ENCODE measurements around the gene C19orf44.

C19orf44 gene

GRCh38 chr19:16561382-16561781 is 65.2 kb downstream of the C19orf44 start:
- peaks cover 54% of the 10 kb centered on the region for H3K36me3 Mint-ChIP-seq

GRCh38 chr19:16562608-16563025 is 66.4 kb downstream of the C19orf44 start:
- H3K27ac Mint-ChIP-seq, result no peak overlapping the region
- peaks cover 57% of the 10 kb centered on the region for H3K36me3 Mint-ChIP-seq
- no peaks in the 10 kb centered on the region for H3K27me3 Mint-ChIP-seq
- H3K9me3 Mint-ChIP-seq, result no peaks in the 10 kb centered on the region
- peaks cover 9% of the 10 kb centered on the region for H3K4me1 Mint-ChIP-seq
- ATAC-seq, result no peak
- H3K4me3 Mint-ChIP-seq, result no peak overlapping the region

More at GRCh38 chr19:16561382-16561781, 65.2 kb downstream of the C19orf44 start:
- no peaks in the 10 kb centered on the region for H3K9me3 Mint-ChIP-seq
- H3K4me1 Mint-ChIP-seq, result peaks cover 4% of the 10 kb centered on the region
- ATAC-seq, result no peak
- no peaks in the 10 kb centered on the region for H3K27me3 Mint-ChIP-seq
- no peak overlapping the region for H3K27ac Mint-ChIP-seq
- no peak overlapping the region for H3K4me3 Mint-ChIP-seq

GRCh38 chr19:16564842-16565241 is 68.6 kb downstream of the C19orf44 start:
- Mint-ChIP-seq H3K27ac (no peak overlapping the region), H3K9me3 (no peaks in the 10 kb centered on the region), H3K4me1 (peaks cover 21% of the 10 kb centered on the region), H3K36me3 (peaks cover 57% of the 10 kb centered on the region), H3K27me3 (no peaks in the 10 kb centered on the region), H3K4me3 (no peak overlapping the region)
- ATAC-seq, result no peak

GRCh38 chr19:16566161-16566560 is 70.0 kb downstream of the C19orf44 start:
- H3K9me3 Mint-ChIP-seq, result no peaks in the 10 kb centered on the region
- peak overlapping the region; percentile 62 for H3K27ac Mint-ChIP-seq
- H3K27me3 Mint-ChIP-seq, result no peaks in the 10 kb centered on the region
- ATAC-seq, result peak; percentile 62
- H3K4me3 Mint-ChIP-seq, result no peak overlapping the region
- H3K4me1 Mint-ChIP-seq, result peaks cover 28% of the 10 kb centered on the region
- peaks cover 50% of the 10 kb centered on the region for H3K36me3 Mint-ChIP-seq

- Mint-ChIP-seq H3K4me3 (no peak overlapping the region), H3K4me1 (peaks cover 33% of the 10 kb centered on the region), H3K9me3 (no peaks in the 10 kb centered on the region), H3K27me3 (no peaks in the 10 kb centered on the region), H3K27ac (peak overlapping the region; percentile 62), H3K36me3 (peaks cover 45% of the 10 kb centered on the region)
- no peak for ATAC-seq
These were observed 70.5 kb downstream of the C19orf44 start for GRCh38 chr19:16566702-16567101.

GRCh38 chr19:16569609-16570320 is 73.6 kb downstream of the C19orf44 start:
- H3K9me3 Mint-ChIP-seq, result no peaks in the 10 kb centered on the region
- H3K36me3 Mint-ChIP-seq, result peaks cover 26% of the 10 kb centered on the region
- no peak for ATAC-seq
- peaks cover 59% of the 10 kb centered on the region for H3K4me1 Mint-ChIP-seq
- H3K27ac Mint-ChIP-seq, result peak overlapping the region; percentile 53
- no peak overlapping the region for H3K4me3 Mint-ChIP-seq
- H3K27me3 Mint-ChIP-seq, result no peaks in the 10 kb centered on the region
